Heart left ventricle (tissue), 13 donors: Measurements from ENCODE around the gene LRFN3.

Source experiments
- POLR2A ChIP-seq, 2 donors: fragments of 450-650 bp; IDR thresholded peaks; one replicate each; pipeline ENCODE4 v1.6.1; 2017; ENCODE audit warnings: antibody characterized with exemption in 2 of 2, mild to moderate bottlenecking in 2 of 2, moderate library complexity in 2 of 2
- TF ChIP-seq, protein P1 (sequence below), 12 donors: fragments of 200-600 bp; sonication (generic) in 4 of 12; IDR thresholded peaks; one replicate each; pipeline versions ENCODE4 v1.5.0 to v1.8.0; 2018 to 2022; ENCODE audit warnings: antibody characterized with exemption in 12 of 12, mild to moderate bottlenecking in 5 of 12
- donor health status: ischemic (EF 13 %, LVEDD 7.1; RV severe dilation, severe dysfunction).
- donor health status: DM: no; HTN: yes; CAD: no.
- donor health status: DM: no; HTN: no; CAD: no.
- donor health status: ischemic (EF 25% LVEDD 6.9; RV normal size, moderate dysfunction).
- donor health status: ischemic (EF 25% LVEDD 5.7; RV mildly dilated, moderate dysfunction).
- donor health status: ischemic (EF 35%, LVEDD 5.7; RV mildly dilated, moderate dysfunction).
- donor health status: nonischemic (EF 11% LVEDD 7.7; RV severe dilation, severe dysfunction).
- donor health status: DM: yes; HTN: yes; CAD: no.
- donor health status: PGD.
- donor health status: ischemic (EF 29% LVEDD 5.4; RV normal size, mild dysfunction).
- donor health status: nonischemic (EF 23%, LVEDD 6.1; RV moderate dilation, normal function).

- TF ChIP-seq, protein P1, sequence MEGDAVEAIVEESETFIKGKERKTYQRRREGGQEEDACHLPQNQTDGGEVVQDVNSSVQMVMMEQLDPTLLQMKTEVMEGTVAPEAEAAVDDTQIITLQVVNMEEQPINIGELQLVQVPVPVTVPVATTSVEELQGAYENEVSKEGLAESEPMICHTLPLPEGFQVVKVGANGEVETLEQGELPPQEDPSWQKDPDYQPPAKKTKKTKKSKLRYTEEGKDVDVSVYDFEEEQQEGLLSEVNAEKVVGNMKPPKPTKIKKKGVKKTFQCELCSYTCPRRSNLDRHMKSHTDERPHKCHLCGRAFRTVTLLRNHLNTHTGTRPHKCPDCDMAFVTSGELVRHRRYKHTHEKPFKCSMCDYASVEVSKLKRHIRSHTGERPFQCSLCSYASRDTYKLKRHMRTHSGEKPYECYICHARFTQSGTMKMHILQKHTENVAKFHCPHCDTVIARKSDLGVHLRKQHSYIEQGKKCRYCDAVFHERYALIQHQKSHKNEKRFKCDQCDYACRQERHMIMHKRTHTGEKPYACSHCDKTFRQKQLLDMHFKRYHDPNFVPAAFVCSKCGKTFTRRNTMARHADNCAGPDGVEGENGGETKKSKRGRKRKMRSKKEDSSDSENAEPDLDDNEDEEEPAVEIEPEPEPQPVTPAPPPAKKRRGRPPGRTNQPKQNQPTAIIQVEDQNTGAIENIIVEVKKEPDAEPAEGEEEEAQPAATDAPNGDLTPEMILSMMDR (IDR thresholded peaks at IDR 0.05): no peak
- no peak for TF ChIP-seq POLR2A (IDR thresholded peaks at IDR 0.05)
Observed at GRCh38 chr19:35978271-35978670, 42.1 kb downstream of the LRFN3 start.
